Chondrocyte (in vitro differentiated cells): ENCODE results near the gene BBX. TPM values are rescaled to one million over a fixed set of nuclear protein-coding genes. Genes with fewer than 3 reads are reported as not detected.
A peak's percentile ranks its signal among the peaks of the same experiment; 100 is the strongest.

Source experiments
- DNase-seq: peaks from one replicate; pipeline ENCODE4 v3.0.0; 2021; ENCODE audit warnings: mixed read lengths, low spot score
- H3K27ac Mint-ChIP-seq: one replicate; pipeline ENCODE4 v1.8.0; 2021; ENCODE audit warnings: mild to moderate bottlenecking, moderate library complexity, mixed read lengths; ENCODE audit not compliant: unreplicated experiment
- H3K27me3 Mint-ChIP-seq: 2 replicates; pipeline ENCODE4 v1.8.0; 2021; ENCODE audit warnings: low read depth, mixed read lengths
- H3K36me3 Mint-ChIP-seq: 2 replicates; pipeline ENCODE4 v1.8.0; 2021; ENCODE audit warnings: low read depth, mixed read lengths
- H3K4me1 Mint-ChIP-seq: 2 replicates; pipeline ENCODE4 v1.8.0; 2021; ENCODE audit warnings: low read depth, mild to moderate bottlenecking, mixed read lengths
- H3K4me3 Mint-ChIP-seq: one replicate; pipeline ENCODE4 v1.8.0; 2021; ENCODE audit warnings: mild to moderate bottlenecking, moderate library complexity, mixed read lengths; ENCODE audit not compliant: unreplicated experiment
- H3K9me3 Mint-ChIP-seq: 2 replicates; pipeline ENCODE4 v1.8.0; 2021; ENCODE audit warnings: low read depth, mixed read lengths
- total RNA-seq: library from RNA; stranded (reverse); gene quantifications from 3 replicates; pipeline ENCODE4 v1.2.1, GENCODE V29; 2021
- TF ChIP-seq, protein P1 (sequence below): fragments of 200-600 bp; sonication (generic); IDR thresholded peaks from 2 replicates; pipeline ENCODE4 v1.5.0; 2021; ENCODE audit warnings: antibody characterized with exemption, mild to moderate bottlenecking, moderate library complexity

The BBX gene
- total RNA-seq, 1 donor from 2014 or later = 69.6 TPM

DNA sequence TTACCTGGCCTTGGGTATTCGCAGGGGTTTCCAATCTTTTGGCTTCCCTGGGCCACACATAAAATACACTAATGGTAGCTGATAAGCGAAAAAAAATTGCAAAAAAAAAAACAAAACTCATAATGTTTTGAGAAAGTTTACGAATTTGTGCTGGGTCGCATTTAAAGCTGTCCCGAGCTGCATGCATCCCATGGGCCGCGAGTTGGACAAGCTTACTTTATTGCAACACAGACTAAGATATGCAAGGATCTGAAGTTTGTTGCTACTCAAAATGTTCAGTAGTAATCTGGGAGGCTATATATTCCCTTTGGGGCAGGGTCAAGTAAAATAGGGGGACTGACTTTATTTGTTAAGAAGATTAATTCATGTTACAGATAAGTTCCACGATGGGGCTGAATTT is 320.2 kb downstream of the BBX start:
- H3K4me3 Mint-ChIP-seq = no peak overlapping the region
- no peak overlapping the region for H3K27ac Mint-ChIP-seq
- no peak for DNase-seq
- no peaks in the 10 kb centered on the region for H3K27me3 Mint-ChIP-seq
- H3K4me1 Mint-ChIP-seq = peaks cover 10% of the 10 kb centered on the region
- no peaks in the 10 kb centered on the region for H3K9me3 Mint-ChIP-seq
- no peaks in the 10 kb centered on the region for H3K36me3 Mint-ChIP-seq
- TF ChIP-seq, protein P1, sequence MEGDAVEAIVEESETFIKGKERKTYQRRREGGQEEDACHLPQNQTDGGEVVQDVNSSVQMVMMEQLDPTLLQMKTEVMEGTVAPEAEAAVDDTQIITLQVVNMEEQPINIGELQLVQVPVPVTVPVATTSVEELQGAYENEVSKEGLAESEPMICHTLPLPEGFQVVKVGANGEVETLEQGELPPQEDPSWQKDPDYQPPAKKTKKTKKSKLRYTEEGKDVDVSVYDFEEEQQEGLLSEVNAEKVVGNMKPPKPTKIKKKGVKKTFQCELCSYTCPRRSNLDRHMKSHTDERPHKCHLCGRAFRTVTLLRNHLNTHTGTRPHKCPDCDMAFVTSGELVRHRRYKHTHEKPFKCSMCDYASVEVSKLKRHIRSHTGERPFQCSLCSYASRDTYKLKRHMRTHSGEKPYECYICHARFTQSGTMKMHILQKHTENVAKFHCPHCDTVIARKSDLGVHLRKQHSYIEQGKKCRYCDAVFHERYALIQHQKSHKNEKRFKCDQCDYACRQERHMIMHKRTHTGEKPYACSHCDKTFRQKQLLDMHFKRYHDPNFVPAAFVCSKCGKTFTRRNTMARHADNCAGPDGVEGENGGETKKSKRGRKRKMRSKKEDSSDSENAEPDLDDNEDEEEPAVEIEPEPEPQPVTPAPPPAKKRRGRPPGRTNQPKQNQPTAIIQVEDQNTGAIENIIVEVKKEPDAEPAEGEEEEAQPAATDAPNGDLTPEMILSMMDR = no peak

DNA sequence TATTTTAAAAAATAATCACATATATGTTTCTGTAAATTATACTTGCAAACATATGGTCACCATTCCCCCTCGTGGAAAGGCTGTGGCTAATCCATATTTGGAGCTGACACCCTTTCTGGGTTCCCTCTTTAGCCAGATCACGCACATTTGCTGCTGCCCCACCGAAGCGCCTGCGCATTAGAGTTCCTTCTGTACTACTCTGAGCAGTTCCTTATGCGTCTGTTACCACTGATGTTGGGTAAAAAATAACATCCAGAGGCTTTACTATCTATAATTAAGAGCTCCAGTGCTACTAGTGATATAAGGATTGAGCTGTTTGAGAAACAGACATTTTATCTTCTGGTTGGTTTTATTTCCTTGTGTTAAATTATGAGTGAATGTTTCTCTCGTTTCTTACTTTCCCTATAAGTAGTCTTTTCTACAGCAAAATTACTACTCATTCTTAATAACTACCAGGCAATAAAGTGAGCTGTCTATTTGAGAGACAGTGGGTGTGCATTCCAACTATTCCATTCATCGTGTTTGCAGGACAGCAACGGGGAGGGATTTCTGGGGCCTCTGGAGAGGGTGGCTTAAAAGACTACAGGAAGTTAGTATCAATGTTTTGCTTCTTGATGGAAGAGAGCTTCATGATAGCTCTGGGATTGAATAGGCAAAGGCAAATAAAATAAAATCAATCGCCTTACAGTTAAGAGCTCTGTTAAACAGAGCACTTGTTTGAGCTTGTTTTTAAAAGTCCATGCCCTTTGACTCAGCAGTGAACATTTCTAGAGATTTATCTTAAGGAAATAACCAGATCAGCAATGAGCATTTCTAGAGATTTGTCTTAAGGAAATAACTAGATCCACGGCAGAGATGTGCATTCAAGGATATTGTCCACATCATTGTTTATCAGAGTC is 322.9 kb downstream of the BBX start:
- Mint-ChIP-seq H3K27me3 (no peaks in the 10 kb centered on the region), H3K36me3 (no peaks in the 10 kb centered on the region), H3K4me3 (no peak overlapping the region), H3K9me3 (no peaks in the 10 kb centered on the region), H3K4me1 (peaks cover 10% of the 10 kb centered on the region), H3K27ac (no peak overlapping the region)
- no peak for DNase-seq
- TF ChIP-seq, protein P1 = no peak

DNA sequence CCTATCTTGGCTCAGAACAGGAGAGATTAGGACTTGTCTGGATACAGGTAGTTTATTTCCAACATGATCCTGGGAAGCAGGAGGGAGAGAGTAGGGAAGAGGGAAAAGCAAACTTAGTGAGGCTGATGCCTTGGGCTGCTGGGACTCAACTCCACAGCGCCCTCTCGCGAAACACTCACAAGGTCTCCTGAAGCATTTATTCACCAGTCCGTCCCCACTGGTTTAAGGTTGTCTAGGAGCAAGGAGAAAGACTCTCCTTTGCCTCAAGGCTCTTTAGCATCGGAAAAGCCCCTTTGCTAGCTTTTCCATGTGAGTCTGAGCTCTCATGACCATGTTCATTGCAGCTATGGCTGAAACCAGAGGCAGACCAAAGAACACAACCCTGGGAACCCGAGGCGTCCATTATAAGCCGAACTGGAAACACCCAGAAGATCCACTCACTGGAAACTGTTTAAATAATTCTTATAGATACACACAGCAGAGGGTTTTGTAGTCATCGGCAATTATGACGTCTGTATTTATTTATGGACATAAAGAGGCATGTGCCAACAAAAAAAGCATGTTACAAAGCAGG is 323.6 kb downstream of the BBX start:
- H3K4me1 Mint-ChIP-seq = peaks cover 10% of the 10 kb centered on the region
- no peaks in the 10 kb centered on the region for H3K36me3 Mint-ChIP-seq
- H3K4me3 Mint-ChIP-seq = no peak overlapping the region
- no peak for DNase-seq
- no peak overlapping the region for H3K27ac Mint-ChIP-seq
- H3K9me3 Mint-ChIP-seq = peaks cover 4% of the 10 kb centered on the region
- TF ChIP-seq, protein P1 = peak; percentile 81
- no peaks in the 10 kb centered on the region for H3K27me3 Mint-ChIP-seq

DNA sequence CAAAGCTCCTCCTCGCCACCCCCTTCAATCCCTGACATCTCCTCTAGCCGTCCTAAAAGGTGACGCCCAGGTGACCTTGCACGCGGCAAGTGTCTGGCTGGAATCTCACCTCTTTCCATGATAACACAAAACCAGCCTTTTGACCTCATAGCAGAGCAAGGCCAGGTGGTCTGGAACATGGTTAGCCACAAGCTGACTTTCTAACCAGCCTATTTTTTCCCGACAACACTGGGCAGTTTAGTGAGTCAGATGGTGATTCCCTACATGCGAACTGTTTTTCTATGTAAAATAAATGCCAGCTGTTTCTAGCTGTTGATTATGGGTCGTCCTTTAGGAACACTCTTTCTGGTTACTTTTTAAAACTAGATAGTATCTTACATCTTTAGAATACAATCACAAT is 325.0 kb downstream of the BBX start:
- H3K27me3 Mint-ChIP-seq = no peaks in the 10 kb centered on the region
- no peak for DNase-seq

DNA sequence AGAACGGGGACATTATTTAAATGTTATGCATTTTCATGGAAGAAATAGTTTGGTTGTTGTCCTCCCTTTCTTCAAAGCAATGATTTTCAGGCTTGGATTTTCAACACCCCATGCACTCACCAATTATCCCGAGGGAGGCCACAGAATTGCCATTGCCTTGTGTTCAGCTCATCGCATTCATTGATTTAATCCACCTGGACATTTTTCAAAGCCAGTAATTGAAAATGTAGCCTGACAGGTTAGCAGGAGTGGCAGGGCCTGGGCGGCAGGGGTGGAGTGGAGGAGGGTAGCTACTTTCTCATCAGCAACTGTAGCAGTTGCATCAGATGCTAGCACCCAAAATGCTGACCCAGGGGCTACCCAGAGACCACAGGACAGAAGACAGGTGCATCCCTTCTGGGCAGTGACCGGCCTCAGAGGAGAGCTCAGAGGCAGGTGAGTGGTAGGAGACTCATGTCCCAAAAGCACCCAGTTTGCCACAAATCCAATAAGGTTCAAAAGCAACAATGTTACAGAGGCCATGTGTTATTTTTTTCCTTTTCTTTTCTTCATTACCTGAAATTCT is 325.7 kb downstream of the BBX start:
- TF ChIP-seq, protein P1 = no peak
- Mint-ChIP-seq H3K36me3 (no peaks in the 10 kb centered on the region), H3K4me3 (no peak overlapping the region), H3K9me3 (peaks cover 4% of the 10 kb centered on the region), H3K4me1 (peaks cover 10% of the 10 kb centered on the region), H3K27me3 (no peaks in the 10 kb centered on the region), H3K27ac (no peak overlapping the region)
- DNase-seq = no peak

More for the DNA sequence above, 325.0 kb downstream of the BBX start:
- Mint-ChIP-seq H3K27ac (no peak overlapping the region), H3K4me3 (no peak overlapping the region), H3K4me1 (peaks cover 10% of the 10 kb centered on the region), H3K36me3 (no peaks in the 10 kb centered on the region), H3K9me3 (peaks cover 4% of the 10 kb centered on the region)
- TF ChIP-seq, protein P1 = no peak
